ENCODE results near the gene DHRS4.
A peak's percentile ranks its signal among the peaks of the same experiment; 100 is the strongest.
"Not testable (repeated sequence)": the region's sequence is repeated elsewhere in the genome, so short reads cannot be mapped to it uniquely, and the experiment has no call there.

DHRS4 gene

DNA sequence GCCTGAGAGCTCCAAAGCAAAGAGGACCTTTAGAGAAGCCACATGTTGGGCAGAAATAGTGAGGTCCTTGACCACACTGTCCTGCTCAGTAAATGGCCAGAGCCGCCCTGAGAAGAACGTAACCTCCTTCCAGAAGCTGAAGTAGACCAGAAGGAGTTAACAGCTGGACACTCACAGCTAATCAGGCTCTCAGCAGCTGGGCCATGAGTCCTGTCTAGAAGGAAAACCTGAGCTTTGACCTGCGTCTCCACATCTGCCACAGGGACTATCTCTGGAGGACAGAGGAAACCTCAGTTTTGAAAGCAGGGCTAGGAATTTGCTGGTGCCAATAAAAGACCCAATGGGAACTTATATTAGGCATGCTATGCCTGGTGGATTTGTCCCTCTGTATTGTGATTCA lies 12.3 kb upstream of the DHRS4 start:
- no peak for DNase-seq (ENCODE audit: low read depth in 2 of 2)

DNA sequence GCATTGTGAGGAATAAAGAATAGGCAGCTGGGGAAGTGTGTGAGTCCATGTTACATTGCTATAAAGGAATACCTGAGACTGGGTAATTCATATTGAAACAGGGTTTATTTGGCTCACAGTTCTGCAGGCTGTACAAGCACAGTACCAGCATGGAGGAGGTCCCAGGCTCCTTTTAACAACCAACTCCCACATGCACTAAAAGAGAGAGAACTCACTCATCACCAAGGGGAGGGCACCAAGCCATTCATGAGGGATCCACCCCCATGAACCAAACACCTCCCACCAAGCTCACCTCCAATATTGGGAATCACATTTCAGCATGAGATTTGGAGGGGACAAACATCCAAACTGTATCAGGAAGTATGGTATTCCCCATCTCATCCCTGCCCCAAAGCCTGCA lies 11.9 kb upstream of the DHRS4 start:
- no peak for DNase-seq (ENCODE audit: low read depth in 2 of 2)

DNA sequence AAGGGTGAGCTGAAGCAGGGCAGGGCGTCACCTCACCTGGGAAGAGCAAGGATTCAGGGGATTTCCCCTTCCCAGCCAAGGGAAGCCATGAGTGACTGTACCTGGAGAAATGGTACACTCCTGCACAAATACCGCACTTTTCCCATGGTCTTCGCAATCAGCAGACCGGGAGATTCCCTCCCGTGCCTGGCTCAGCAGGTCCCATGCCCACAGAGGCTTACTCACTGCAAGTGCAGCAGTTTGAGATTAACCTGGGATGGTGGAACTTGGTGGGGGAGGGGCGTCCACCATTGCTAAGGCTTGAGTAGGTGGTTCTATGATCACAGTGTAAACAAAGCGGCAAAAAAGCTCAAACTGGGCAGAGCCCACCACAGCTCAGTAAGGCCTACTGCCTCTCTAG lies 11.0 kb upstream of the DHRS4 start:
- DNase-seq (ENCODE audit: low read depth in 2 of 2): no peak

DNA sequence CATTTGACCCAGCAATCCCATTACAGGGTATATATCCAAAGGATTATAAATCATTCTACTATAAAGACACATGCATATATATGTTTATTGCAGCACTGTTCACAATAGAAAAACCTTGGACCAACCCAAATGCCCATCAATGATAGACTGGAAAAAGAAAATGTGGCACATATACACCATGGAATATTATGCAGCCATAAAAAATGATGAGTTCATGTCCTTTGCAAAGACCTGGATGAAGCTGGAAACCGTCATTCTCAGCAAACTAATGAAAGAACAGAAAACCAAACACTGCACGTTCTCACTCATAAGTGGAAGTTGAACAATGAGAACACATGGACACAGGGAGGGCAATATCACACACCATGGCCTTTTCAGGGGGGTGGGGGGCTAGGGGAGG lies 4.5 kb upstream of the DHRS4 start:
- not testable (repeated sequence) for DNase-seq (ENCODE audit: low read depth in 2 of 2)

DNA sequence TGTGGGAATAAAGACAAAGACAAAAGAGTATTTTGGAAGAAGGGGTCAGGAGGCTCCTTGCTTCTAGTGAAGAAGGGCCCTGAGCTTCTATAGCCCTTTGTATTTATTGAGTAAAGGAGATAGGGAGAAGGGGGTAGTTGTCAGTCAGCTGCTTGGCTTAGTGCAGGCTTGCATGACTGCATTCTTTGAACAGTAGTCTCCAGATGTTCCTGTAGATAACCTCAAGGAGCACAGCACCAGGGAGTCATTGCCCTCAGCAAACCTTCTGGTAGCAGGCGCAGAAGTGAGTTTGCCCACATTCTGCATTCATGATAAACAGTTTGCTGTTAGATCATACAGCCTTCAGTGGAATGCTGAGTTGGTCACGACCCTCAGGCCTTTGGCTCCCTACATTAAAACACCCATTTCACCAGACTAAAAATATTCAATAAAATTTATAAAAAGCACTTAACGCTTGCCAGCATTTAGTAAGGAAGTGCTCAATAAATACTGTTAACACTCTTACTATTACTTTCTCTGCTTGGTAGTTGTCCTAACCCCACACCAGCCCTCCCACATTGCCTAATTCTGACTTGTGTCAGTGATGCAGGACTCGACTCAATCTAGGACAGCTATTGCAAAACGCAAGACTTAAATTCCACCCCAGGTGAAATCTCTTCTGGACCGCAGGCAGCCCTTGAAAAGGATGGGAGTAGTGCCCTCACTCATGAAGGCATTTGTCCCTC lies 3.0 kb upstream of the DHRS4 start:
- DNase-seq (ENCODE audit: low read depth in 2 of 2): no peak

DNA sequence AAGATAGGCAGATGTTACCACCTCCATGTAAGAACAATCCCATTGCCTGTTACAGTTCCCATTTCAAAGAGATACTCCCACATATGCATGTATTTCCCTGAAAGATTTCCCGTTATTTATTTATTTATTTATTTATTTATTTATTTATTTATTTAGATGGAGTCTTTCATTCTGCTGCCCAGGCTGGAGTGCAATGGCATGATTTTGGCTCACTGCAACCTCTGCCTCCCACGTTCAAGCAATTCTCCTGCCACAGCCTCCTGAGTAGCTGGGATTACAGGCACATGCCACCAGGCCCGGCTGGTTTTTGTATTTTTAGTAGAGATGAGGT lies 2.5 kb upstream of the DHRS4 start:
- not testable (repeated sequence) for DNase-seq (ENCODE audit: low read depth in 2 of 2)

DNA sequence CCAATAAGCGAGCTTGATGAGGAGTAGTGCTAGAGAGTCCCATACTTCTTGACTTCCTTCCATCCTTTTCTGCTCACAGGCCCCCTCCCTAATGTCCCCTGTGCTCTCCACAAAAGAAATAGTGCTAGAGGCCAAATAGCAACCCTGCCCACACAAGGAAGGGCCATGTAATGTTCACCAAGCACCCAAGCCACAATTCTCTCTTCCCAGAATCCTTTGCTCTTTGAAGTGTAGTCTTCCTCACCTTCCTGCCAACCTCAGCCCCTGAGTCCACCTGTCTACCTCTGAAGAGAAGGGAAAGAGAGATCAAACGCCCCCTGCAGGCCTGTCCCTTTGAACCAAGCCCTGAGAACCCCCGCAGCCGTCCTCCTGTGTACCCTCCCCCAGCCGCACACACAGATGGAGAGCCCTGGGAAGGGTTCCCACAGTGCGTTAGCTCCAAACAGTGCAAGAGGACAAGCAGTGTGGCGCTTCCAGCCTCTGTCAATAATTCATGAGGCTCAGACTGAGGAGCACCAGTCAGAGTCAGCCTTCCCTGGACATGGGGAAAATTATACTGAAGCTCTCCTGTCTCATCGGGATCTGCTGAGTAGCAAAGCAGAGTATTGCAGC lies 1.9 kb upstream of the DHRS4 start:
- no peak for DNase-seq (ENCODE audit: low read depth in 2 of 2)

DNA sequence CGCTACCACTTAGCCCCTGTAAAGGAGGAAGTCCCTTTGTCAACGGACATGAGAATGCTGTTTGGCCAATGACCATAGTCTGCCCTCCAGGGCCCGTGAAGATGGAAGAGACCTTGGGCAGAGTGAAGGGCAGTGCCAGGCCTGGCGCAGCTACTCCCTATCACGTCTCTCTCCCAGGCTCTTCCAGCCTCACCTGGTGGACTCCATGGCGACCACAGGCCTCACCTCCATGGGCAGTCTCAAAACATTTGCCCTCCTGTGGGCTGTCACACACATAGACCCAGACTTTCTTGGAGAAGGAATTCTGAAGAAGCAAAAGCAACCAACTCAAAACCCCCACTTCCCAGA lies 480 bp upstream of the DHRS4 start:
- not testable (repeated sequence) for DNase-seq (ENCODE audit: low read depth in 2 of 2)

DNA sequence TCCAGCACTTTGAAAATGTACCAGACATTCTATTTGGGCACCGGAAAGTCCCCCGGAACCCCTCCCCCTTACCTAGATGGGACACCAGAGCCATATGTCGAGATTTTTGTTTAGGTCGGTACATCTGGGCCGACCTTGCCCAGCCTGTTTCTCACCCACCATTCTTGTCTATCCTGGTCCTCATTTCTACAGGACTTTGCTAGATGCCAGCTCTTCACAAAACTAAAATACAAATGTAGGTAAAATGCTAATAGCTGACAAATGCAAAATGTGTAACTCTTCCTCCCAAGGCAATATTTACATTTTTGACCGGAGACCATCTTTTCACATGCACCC lies 677 bp downstream of the DHRS4 start:
- not testable (repeated sequence) for DNase-seq (ENCODE audit: low read depth in 2 of 2)

DNA sequence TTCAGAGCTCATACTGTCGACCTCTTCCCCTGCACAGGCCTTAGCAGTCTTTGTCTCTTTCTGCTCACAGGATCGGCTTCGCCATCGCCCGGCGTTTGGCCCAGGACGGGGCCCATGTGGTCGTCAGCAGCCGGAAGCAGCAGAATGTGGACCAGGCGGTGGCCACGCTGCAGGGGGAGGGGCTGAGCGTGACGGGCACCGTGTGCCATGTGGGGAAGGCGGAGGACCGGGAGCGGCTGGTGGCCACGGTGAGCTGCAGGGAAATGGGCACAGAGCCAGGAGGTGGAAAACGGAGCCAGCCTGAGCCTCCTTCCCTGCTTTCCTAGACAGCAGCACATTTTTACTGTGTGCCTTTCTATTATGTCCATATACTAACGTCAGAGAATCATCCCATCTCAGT lies 1.4 kb downstream of the DHRS4 start:
- DNase-seq (ENCODE audit: low read depth in 2 of 2): not testable (repeated sequence)

DNA sequence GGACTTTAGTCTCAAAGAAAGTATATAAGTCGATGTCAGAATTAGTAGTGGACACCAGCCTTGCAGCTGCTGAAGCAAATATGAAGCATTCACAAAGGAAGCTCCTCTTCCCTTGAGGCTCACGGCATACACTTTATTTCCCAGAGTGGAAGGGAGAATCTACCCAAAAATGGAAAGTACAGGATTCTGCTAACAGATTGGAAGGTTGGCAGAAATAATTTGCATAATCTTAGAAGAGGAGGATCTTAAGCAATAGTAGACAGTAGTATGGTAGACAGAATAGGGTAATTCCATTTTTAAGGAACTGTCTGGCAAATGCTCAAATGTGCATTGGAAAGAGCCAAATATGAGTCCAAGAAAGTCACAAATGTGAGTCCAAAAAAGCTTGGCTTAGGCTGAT lies 2.2 kb downstream of the DHRS4 start:
- not testable (repeated sequence) for DNase-seq (ENCODE audit: low read depth in 2 of 2)

DNA sequence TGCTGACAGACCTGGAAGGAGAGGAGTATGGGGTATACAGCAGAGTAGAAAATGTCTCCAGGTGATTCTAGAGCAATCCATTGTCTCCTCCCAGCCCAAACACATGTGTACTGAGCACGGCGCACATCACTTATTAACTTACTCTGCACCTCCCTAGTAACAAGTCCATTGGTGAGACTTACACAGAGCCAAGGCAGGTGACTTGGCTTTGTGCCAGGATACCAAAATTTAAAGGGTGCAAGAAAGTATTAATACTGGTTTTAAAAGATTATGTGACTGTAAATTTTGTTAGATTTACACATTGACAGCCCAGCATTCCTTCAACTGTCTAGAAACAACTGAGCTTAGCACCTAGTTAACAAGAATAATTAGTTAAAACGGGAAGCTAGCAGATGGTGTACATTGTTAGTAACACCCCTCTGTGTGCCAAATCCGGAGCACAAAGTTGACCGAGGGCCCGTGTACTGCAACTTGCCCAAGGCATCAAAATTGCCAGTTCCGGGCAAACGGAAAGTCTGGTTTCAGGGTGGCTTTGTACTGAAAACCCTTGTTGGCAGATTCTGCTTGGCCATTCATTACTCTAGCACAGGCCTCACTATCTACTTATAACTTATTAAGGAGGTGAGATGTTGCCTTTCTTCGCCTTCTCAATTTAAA lies 4.5 kb downstream of the DHRS4 start:
- not testable (repeated sequence) for DNase-seq (ENCODE audit: low read depth in 2 of 2)

DNA sequence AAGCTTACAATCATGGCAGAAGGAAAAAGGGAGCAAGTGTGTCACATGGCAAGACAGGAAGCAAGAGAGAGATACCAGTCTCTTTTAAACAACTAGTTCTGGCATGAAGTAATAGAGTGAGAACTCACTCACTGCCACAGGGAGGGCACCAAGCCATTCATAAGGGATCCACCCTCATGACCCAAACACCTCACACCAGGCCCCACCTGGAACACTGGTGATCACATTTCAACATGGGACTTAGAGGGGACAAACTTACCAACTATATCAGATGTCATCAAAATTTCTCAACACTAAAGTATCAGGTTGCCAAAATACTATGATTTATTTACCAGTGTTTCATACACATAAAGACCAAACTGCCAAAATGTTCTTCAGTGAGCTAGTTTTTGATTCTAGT lies 7.3 kb downstream of the DHRS4 start:
- DNase-seq (ENCODE audit: low read depth in 2 of 2): not testable (repeated sequence)

DNA sequence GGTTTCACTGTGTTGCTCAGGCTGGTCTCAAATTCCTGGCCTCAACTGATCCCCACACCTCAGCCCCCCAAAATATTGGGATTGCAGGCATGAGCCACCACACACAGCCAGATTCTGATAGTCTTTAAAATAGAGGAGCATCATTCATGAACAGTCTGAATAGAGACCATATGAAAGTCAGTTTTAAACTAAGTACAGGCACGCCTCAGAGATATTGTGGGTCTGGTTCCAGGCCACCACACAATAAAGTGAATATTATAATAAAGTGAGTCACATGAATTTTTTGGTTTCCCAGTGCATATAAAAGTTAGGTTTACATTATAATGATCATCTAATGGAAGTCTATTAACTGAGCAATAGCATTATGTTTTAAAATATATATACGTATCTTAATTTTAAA lies 8.1 kb downstream of the DHRS4 start:
- not testable (repeated sequence) for DNase-seq (ENCODE audit: low read depth in 2 of 2)

DNA sequence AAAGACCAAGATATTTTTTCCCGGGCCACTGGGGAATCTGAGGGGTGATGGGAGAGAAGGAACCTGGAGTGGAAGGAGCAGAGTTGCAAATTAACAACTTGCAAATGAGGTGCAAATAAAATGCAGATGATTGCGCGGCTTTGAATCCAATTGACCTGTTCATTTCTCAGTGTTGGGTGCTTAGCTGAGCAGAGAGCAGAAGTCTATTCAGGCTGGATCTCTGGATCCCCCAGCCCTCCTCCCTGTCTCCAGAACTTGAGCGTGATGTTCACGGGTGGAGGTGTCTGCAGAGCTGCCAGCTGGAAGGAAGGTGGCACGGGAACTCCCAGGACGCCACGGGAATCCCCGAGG lies 15.5 kb downstream of the DHRS4 start:
- DNase-seq (ENCODE audit: low read depth in 2 of 2): not testable (repeated sequence)

DNA sequence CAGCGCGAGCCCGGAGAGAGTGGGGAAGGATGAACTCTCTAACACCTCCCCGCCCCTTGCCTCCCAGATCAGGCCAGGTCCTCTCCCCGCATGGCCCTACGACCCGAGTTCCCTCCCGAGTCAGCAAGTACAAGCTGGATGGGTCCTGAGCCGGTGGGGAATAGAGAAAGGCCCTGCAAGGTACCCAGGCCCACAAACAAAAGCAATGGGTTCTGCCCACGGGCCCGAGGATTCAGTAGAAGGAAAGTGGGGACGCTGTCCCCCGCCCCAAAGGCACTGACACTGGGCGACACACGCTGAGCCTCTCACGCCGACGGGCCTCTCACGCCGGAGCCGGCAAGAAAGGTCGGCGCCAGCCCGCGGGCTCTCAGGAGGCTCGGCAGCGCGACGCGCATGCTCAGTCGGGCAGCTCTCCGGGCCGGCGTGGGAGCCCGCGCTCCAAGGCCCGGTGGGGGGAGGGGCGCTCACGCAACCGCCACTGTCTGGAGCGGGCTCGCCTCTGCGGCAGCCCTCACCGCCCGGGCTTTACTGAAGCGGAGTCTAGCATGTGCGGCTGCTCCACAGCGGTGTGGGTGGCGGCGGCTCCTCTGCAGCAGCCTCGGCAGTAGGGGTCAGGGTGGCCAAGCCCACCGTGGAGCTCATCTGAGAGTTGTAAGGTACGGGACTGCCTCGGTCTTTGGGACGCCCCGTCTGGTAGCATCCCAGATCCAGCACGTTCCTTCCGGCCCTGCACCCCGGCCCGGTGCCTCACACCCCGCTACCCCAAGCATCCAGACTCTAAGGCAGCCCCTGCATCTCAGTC lies 16.1 kb downstream of the DHRS4 start:
- DNase-seq (ENCODE audit: low read depth in 2 of 2): peak in 1 of 2 donors; percentile 40

DNA sequence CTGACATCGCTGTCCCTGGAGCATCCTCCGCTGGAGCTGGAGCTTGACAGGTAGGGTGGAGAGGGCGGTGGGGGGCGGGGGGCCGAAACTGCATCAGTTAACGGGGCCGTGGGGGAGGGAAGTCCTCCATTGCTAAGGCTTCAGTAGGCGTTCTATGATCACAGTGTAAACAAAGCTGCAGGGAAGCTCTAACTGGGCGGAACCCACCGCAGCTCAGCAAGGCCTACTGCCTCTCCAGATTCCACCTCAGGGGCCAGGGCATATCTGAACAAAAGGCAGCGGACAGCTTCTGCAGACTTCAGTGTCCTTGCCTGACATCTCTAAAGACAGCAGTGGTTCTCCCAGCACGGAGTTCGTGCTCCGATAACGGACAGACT lies 16.7 kb downstream of the DHRS4 start:
- not testable (repeated sequence) for DNase-seq (ENCODE audit: low read depth in 2 of 2)

DNA sequence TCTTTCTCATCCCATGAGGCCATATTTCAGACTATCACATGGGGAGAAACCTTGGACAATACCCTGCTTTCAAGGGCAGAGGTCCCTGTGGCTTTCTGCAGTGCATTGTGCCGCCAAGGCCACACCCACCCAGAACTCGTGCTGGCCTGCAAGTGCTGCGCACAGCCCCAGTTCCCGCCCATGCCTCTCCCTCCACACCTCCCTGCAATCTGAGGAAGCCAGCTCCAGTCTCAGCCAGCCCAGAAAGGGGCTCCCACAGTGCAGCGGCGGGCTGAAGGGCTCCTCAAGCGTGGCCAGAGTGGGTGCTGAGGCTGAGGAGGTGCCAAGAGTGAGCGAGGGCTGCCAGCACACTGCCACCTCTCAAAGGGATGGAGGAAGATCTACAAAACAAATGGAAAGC lies 19.6 kb downstream of the DHRS4 start:
- not testable (repeated sequence) for DNase-seq (ENCODE audit: low read depth in 2 of 2)

DNA sequence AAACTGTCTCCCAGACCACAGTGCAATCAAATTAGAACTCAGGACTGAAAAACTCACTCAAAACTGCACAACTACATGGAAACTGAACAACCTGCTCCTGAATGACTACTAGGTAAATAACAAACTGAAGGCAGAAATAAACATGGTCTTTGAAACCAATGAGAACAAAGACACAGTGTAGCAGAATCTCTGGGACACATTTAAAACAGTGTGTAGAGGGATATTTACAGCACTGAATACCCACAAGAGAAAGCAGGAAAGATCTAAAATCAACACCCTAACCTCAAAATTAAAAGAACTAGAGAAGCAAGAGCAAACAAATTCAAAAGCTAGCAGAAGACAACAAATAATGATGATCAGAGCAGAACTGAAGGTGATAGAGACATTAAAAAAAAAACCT lies 20.5 kb downstream of the DHRS4 start:
- DNase-seq (ENCODE audit: low read depth in 2 of 2): not testable (repeated sequence)

DNA sequence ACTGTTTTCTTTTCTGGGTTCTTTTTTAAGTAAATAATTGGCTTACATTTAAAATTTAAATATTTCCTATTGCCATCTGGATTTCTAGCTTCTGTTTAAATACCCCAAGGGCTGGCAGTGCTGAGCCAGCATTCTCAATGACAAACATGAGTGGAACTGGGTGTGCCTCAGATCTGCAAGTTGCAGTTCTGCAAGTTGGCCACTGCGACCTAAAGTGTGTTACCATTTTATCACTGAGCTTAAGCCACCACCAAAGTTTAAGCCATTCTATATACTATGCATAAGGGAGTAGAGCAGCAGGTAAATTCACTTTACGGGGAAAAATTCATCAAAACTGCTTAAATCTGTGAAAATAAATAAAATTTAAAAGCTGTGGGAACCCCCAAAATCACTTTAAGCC lies 23.6 kb downstream of the DHRS4 start:
- DNase-seq (ENCODE audit: low read depth in 2 of 2): not testable (repeated sequence)

DNA sequence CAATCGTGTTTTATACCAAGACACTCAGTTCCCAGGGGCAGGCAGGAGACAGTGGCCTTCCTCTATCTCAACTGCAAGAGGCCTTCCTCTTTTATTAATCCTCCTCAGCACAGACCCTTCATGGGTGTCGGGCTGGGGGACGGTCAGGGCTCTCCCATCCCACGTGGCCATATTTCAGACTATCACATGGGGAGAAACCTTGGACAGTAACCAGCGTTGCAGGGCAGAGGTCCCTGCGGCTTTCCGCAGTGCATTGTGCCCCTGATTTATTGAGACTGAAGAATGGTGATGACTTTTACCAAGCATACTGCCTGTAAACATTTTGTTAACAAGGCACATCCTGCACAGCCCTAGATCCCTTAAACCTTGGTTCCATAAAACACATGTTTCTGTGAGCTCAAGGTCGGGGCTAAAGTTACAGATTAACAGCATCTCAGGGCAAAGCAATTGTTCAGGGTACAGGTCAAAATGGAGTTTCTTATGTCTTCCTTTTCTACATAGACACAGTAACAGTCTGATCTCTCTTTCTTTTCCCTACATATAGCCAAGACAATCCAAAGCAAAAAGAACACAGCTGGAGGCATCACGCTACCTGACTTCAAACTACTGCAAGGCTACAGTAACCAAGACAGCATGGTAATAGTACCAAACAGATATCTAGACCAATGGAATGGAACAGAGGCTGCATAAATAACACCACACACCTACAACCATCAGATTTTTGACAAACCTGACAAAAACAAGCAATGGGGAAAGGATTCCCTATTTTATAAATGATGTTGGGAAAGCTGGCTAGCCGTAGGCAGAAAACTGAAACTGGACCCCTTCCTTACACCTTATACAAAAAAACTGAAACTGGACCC lies 28.6 kb downstream of the DHRS4 start:
- not testable (repeated sequence) for DNase-seq (ENCODE audit: low read depth in 2 of 2)
